HG02938 (cell line): ENCODE measurements around the gene ANKLE1.

ENCODE experiments used
- ATAC-seq: cut with Tn5 transposase; IDR thresholded peaks from one replicate; pipeline ENCODE4 v1.9.1; 2021; ENCODE audit warnings: mild to moderate bottlenecking, moderate library complexity; ENCODE audit not compliant: unreplicated experiment

Gene ANKLE1

GRCh38 chr19:17325133-17325532, 43.4 kb downstream of the ANKLE1 start:
- no peak for ATAC-seq

GRCh38 chr19:17325881-17326594, 44.3 kb downstream of the ANKLE1 start:
- ATAC-seq = no peak

DNA sequence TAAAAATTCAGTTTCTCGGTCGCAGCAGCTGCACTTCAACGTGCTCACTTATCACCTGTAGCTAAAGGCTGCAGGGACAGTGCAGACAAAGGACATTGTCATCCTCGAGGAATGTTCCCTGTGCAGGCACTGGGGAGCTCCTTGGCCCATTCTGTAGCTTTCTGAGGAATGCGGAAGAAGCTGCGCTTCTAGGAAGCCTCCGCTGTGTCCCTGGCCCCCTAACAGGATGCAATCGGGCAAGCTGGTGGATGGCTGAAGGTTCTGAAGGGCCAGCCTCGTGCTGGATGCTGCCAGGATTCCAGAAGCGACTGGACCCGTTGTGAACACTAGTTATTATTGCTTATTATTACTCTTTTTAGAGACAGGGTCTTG, 44.9 kb downstream of the ANKLE1 start:
- no peak for ATAC-seq

GRCh38 chr19:17327068-17327653, 45.5 kb downstream of the ANKLE1 start:
- ATAC-seq = no peak

DNA sequence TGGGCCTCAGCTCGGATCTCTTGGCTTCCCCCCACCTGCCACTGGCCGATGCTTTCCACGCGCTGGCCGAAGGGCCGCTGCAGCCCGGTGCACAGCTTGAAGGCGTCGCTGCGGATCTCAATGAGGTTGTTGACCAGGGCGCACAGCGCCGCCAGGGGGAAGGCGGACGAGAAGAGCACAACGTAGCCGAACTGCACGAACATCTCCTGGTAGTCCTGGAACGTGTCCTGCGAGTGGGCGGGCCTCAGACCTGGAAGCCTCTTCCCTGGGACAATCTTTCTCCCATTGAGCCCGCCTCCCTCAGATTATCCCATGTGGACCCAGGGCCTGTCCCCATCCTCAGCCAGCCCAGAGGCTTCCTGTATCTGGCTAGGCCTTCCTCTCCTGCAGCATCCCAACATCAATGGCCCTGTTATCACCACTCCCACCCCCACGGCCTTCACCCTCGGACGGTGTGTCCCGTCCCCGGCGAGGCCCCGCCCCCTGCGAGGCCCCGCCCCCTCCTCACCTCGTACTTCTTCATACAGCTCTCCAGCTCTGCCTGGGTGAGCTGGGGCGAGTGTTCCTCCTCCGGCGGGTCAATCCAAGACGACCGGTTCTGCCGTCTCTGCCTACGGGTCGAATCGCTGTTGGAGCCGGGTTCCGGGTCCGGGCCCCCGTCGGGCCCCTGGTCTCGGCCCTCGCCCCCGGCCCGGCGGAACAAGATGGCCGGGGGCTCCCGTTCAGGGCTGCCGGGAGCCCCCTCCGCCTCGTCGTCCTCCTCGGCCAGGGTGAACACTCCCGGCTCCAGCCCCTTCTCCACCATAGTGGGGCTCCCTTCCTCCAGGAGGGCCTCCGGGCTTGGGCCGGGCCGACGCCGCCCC, 46.2 kb downstream of the ANKLE1 start:
- ATAC-seq = no peak

- ATAC-seq = no peak
Measured at GRCh38 chr19:17328517-17329365, 47.0 kb downstream of the ANKLE1 start.

DNA sequence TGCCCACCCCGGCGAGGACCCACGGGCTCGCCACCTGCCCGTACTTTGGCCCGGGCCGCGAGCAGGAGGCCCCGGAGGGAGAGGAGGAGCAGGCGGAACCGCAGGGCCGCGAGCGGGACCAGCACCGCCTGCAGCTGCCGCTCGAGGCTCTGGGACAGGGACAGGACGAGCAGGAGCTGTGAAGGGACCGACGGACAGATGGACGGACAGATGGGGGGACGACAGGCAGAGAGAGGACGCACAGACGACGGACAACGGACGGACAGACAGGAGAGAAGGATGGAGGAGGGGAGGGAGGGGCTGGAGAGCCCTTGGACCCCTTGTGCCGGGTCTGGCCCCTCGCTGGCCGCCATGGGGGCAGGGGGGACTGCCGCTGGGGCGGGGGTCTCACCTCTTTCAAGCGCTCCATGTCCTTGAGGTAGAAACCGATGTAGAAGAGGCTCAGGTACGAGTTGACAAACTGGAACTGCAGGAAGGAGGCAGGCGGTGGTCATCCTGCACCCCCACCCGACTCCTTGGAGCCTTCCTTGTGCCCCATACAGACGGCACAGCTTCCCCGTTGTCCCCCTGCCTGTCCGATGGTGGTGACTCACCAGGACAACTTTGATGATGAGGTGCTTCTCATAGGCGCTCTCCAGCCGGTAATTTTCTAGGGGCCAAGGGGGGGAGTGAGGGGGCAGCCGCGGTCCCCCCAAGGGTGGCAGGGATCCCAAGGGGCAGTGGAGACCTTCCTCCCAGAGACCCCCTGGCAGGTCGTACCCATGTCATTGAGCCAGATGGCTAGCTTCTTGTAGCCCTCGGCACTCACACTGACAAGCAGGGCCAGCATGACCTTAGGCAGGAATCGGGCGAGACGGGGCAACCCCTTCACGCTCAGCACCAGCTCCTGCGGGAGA, 47.9 kb downstream of the ANKLE1 start:
- ATAC-seq = no peak

GRCh38 chr19:17330262-17331044, 48.8 kb downstream of the ANKLE1 start:
- no peak for ATAC-seq

DNA sequence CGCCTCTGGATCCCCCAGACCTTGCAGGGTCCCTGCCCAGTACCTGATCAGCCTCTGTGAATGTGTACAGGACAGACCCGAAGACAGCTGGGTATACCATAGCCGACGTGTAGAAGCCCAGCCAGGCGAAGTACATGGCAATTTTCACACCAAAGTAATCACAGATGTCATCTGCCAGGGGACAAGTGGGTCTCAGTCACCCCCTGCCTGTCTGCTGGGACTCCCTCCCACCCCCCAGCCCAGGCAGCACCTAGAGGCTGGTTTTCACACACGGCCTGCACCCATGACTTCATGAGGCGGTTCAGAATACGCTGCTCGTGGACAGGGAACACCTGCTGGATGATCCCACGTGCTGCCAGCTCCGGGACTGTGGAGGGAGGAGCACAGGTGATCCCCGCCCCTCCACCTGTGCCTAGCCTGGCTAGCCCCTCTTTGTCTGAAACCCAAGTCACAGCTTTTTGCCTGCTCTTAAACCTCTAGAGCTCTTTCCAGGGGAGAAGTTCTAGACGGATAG, 49.4 kb downstream of the ANKLE1 start:
- ATAC-seq = no peak

GRCh38 chr19:17332360-17332676, 50.6 kb downstream of the ANKLE1 start:
- no peak for ATAC-seq

DNA sequence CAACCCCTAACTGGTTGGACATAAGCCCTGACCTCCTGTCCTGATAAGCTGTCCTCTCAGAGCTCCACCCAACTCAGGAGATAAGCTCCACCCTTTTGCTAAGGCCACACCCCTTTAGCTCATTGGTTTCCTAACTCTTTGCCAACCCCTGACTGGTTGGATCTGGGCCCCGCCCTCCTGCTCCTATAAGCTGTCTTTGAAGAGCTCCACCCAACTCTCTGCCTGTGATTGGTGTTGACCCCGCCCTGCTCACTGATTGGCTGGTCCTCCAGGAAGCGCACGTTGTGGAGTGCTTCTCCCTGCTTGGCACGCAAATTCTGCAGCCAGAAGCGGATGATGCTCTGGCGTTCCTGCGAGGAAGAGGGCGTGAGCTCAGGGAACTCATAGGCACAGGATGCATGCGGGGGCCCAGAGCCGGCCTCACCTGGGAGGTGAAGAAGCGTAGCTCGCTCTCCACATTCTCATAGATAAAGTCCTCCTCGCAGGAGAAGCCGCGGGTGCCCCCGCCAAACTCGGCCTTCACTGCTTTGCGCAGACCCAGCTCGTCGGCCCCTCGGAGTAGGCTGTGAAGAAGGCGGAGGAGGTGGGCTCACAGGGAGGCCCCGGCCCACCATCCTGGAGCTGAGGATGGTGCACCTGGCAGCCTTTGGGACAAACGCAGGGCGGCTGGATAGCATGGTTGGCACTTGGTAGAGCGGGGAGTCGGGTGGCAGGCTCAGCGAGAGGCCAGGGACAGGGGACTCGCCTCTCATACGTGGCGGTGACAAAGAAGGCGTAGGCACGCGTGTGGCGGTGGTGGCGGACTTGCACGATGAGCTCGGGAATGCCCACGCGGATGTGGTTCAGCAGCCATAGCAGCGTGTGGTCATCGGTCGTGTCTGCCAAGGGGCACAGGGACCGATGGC, 51.2 kb downstream of the ANKLE1 start:
- ATAC-seq = no peak

DNA sequence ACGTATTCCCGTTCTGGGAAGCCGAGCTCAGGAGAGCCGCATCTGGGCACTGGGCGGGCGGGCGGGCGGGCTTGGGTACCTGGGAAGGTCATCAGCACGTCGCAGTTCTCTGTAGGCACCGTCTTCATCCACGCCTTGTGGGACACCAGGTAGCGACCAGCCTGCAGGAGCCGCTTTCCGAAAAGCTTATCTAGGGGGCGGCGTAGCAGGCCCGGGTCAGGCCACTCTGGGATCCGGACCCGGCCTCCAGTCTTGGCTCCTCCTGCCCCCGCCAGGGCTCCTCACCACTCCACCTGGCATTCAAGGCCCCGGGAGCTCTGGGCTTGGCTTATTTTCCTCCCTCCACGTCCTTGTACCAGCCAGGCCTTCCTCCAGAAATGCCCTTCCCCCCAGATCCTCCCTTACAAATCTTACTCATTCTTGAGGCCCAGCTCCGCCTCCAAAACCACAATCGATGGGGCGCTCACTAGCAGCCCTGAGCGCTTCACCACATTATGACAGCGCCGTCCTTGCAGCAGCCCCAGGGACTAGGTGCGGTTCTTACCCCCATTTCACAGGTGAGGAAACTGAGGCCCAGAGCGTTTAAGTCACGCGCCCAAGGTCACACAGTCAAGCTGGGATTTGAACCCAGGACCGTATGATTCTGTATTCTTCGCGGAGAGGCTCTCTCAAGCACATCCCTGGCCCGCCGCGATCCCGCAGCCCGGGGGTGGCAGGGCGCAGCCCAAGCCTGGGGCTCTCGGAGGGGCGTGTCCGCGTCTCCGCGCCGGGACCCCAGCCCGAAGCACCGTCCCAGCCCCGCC, 52.1 kb downstream of the ANKLE1 start:
- ATAC-seq = no peak

DNA sequence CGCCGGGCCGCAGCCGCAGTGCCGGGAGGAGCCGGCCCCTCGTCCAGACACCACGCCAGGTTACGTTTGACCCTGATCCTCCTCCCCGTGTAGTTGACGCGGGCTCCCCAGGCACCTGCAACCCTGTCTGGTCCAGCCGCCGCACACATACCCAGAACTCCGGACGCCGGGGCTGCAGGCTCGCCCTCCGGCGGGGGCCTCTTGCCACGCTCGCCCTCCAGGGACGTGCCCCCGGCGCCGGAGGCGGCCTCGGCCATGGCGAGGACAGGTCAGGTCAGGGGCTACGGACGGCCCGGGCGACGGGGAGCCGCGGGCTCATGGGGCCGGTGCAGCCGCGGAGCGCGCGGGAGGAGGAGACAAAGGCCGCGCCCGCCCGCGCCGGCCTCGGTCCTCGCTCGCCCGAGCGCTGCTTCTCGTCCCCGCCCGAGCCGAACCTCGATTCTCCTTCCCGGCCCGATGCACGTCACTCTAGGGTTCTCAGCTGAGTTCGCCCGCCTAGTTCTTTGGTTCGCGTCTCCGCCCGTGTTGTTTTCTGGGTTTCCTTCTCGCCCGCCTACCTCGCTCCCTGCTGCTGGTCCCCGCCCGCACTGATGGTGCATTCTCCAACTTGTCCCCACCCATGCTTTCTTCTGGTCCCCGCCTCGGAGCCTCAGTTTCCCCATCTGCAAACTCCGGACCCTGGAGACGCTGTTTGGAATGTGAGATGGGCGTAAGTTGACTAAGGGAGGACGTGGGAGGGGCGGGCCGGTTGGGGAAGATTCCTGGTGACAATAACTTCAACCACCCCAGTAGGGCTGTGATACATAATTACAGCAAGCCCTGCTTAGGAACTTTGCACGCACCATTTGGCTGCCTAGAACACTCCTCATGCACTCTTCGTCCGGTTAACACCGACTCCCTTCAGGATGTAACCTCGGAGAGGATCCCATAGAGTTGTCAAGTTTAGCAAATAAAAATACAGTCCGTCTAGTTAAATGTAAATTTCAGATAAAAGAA, 53.0 kb downstream of the ANKLE1 start, which contains the start of gene ANO8:
Gene ANO8, minus strand, starts transcription at position 442 of the 996 bp plus-strand sequence. Its CDS starts 185 bp downstream, at position 257.
- no peak for ATAC-seq

GRCh38 chr19:17335575-17335974, 53.9 kb downstream of the ANKLE1 start:
- ATAC-seq = no peak
